Measurements from ENCODE around the gene ABR.

ABR gene

DNA sequence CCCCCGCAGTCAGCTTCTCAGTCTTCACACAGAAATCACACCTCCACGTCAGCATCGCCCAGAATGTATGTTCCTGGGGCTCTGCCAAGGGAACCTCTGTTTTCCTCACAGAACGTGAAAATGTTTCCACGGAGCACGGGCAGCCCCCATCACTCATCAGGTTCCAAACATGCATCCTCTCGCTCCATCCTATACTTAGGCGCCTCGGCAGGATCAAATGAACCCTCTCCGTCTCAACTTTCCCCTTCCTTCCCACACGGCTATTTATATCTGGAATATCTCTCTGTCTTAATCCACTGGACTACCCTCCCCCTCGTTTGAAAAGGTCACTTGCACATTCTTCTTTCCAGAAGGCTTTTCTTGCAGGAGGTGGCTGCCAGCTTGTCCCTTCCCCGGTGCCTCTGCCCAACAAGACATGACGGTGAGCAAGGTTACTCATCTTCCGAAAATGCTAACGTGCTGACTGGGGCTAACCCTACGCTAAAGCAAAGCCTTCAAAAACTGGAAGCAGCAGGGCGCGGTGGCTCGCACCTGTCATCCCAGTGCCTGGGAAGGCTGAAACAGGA lies 221.8 kb downstream of the ABR start:
- DNase-seq (ENCODE audit: low read depth) = no peak
- H3K4me3 ChIP-seq (ENCODE audit: low read depth, low read length) = no peak overlapping the region
- in situ Hi-C loops (cut with HindIII; ENCODE audit: low sequenced_read_pairs) = no loop called here
- TF ChIP-seq, protein P1, sequence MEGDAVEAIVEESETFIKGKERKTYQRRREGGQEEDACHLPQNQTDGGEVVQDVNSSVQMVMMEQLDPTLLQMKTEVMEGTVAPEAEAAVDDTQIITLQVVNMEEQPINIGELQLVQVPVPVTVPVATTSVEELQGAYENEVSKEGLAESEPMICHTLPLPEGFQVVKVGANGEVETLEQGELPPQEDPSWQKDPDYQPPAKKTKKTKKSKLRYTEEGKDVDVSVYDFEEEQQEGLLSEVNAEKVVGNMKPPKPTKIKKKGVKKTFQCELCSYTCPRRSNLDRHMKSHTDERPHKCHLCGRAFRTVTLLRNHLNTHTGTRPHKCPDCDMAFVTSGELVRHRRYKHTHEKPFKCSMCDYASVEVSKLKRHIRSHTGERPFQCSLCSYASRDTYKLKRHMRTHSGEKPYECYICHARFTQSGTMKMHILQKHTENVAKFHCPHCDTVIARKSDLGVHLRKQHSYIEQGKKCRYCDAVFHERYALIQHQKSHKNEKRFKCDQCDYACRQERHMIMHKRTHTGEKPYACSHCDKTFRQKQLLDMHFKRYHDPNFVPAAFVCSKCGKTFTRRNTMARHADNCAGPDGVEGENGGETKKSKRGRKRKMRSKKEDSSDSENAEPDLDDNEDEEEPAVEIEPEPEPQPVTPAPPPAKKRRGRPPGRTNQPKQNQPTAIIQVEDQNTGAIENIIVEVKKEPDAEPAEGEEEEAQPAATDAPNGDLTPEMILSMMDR (IDR thresholded peaks at IDR 0.05; ENCODE audit: low read depth, low read length, missing control alignments) = no peak

DNA sequence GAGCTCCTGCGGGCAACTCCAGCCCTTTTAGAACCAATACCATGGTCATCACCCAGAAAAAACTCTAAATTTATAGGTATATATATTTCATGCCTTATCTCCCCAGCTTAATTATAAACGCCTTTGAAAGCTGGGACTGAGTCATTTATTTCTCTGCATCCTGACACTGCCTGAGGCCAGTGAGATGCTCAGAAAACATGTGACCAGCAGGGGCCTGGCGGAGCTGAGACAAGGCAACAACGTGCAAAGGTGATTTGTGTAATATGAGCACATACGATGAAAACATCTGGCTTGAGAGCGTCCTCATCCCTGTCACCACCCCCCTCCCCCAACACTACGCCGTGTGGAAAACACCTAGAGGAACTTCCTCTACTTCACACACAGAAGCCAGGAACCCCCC lies 222.9 kb downstream of the ABR start:
- no peak for DNase-seq (ENCODE audit: low read depth)
- TF ChIP-seq, protein P1 (IDR thresholded peaks at IDR 0.05; ENCODE audit: low read depth, low read length, missing control alignments) = no peak
- in situ Hi-C loops (cut with HindIII; ENCODE audit: low sequenced_read_pairs) = no loop called here
- H3K4me3 ChIP-seq (ENCODE audit: low read depth, low read length) = no peak overlapping the region

DNA sequence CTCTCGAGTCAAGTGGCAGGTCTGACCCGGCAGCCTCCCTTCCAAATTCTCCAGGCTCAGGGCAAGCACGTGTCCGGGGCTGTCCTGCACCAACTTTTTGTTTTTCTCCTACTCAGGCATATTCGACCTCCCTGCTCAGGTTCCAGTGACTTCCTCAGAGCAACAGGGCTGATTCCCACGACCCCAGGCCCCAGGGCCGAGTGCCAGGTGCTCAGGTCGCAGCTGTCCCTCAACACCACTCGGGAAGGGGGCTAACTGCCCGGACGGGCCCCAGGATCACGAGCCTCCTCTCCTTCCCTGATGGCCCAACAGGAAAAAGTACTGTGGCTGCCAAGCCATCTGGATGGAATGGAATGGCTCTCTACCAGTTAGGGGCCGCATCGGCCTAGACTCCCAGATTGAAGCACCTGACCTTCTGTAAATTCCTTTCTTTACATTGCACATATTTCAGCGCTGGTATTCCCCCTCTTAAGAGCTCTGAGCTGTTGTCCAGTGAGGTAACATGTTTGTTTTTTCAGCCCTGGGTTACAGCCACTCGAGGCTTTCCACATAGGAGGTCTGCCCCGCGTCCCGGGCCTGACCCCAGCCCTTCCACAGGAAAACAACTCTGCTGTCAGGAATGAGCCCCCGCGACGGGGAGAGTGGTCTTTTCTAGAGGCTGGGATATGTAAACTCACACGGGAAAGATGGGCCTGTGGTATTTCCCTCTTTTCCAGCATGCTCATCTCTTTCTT lies 225.2 kb downstream of the ABR start:
- in situ Hi-C loops (cut with HindIII; ENCODE audit: low sequenced_read_pairs) = no loop called here
- DNase-seq (ENCODE audit: low read depth) = peak; percentile 88

DNA sequence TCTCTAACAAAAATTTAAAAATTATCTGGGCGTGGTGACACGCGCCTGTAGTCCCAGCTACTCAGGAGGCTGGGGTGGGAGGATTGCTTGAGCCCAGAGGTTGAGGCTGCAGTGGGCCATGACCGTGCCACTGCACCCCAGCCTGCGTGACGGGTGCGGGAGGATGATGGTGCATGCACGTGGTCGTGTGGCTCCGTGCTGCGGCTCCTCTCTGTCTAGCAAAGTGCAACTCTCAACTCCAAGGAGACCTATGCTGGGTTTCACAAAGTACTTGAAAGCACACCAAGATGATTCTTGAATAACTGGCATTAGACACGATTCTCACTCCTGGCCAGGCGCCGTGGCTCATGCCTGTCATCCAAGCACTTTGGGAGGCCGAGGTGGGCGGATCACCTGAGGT lies 226.0 kb downstream of the ABR start:
- H3K4me3 ChIP-seq (ENCODE audit: low read depth, low read length) = no peak overlapping the region
- no peak for DNase-seq (ENCODE audit: low read depth)
- TF ChIP-seq, protein P1 (IDR thresholded peaks at IDR 0.05; ENCODE audit: low read depth, low read length, missing control alignments) = no peak
- in situ Hi-C loops (cut with HindIII; ENCODE audit: low sequenced_read_pairs) = no loop called here

More for the DNA sequence above, 225.2 kb downstream of the ABR start:
- no peak overlapping the region for H3K4me3 ChIP-seq (ENCODE audit: low read depth, low read length)
- TF ChIP-seq, protein P1 (IDR thresholded peaks at IDR 0.05; ENCODE audit: low read depth, low read length, missing control alignments) = no peak
